Choroid plexus epithelial cell (primary cell): ENCODE results near the gene ADPRH.

Experiments used
- DNase-seq: peaks from one replicate; pipeline ENCODE4 v3.0.0-alpha.2; 2010; ENCODE audit warnings: low read depth
- H3K4me3 ChIP-seq: 2 replicates; pipeline ENCODE4 v1.5.1; 2011; ENCODE audit warnings: low read depth, mild to moderate bottlenecking, control low read depth, low read length, moderate library complexity
- CTCF ChIP-seq: conservative IDR thresholded peaks from 2 replicates; pipeline ENCODE4 v1.5.1; 2011; ENCODE audit warnings: low read depth, mild to moderate bottlenecking, control low read depth, inconsistent platforms, low read length, moderate library complexity

Gene ADPRH

GRCh38 chr3:119553823-119554415, 25.4 kb upstream of the ADPRH start:
- H3K4me3 ChIP-seq: no peak overlapping the region
- no peak for TF ChIP-seq CTCF
- no peak for DNase-seq

GRCh38 chr3:119555309-119555735, 24.0 kb upstream of the ADPRH start:
- H3K4me3 ChIP-seq: no peak overlapping the region
- TF ChIP-seq CTCF: no peak
- DNase-seq: no peak

- no peak for DNase-seq
- no peak overlapping the region for H3K4me3 ChIP-seq
- no peak for TF ChIP-seq CTCF
Measured at GRCh38 chr3:119555929-119556328, 23.4 kb upstream of the ADPRH start.

- no peak for DNase-seq
- no peak overlapping the region for H3K4me3 ChIP-seq
- no peak for TF ChIP-seq CTCF
Measured at GRCh38 chr3:119557192-119557876, 22.0 kb upstream of the ADPRH start.

- DNase-seq: no peak
- H3K4me3 ChIP-seq: no peak overlapping the region
- TF ChIP-seq CTCF: no peak
Measured at GRCh38 chr3:119557877-119558269, 21.4 kb upstream of the ADPRH start.

GRCh38 chr3:119558626-119559317, 20.5 kb upstream of the ADPRH start:
- DNase-seq: no peak
- TF ChIP-seq CTCF: no peak
- H3K4me3 ChIP-seq: no peak overlapping the region
